AG09319 (cell line): Measurements from ENCODE around the gene LLCFC1.

Experiments
- DNase-seq: peaks from one replicate; pipeline ENCODE4 v3.0.0-alpha.2; 2010; ENCODE audit warnings: low read depth; ENCODE audit errors: extremely low read depth
- TF ChIP-seq, protein P1 (sequence below): IDR thresholded peaks from 2 replicates; pipeline ENCODE4 v1.5.1; 2011; ENCODE audit warnings: low read depth, mild to moderate bottlenecking, inconsistent platforms, low read length, moderate library complexity

Gene LLCFC1

GRCh38 chr7:142939226-142939910 is at the start of gene LLCFC1:
Gene LLCFC1, plus strand, starts transcription at chr7:142939484. Its CDS starts 138 bp downstream, at chr7:142939622.
- no peak for DNase-seq

DNA sequence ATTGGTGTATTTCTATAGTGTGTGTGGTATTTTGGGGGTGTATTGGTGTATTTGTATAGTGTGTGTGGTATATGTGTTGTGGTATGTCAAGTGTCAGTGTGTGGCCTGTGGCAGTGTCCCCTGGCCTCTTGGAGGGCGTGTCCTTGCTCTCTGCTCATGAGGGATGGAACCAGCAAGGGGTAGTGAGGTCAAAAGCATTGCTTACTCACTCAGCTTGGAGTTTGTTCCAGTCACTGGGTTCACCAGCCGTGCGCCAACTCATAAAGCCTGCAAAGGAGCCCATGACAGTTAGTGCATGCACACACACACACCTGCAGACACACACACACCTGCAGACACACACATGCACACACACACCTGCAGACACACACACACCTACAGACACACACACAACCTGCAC is 49.5 kb upstream of the LLCFC1 start:
- DNase-seq = no peak
- TF ChIP-seq, protein P1, sequence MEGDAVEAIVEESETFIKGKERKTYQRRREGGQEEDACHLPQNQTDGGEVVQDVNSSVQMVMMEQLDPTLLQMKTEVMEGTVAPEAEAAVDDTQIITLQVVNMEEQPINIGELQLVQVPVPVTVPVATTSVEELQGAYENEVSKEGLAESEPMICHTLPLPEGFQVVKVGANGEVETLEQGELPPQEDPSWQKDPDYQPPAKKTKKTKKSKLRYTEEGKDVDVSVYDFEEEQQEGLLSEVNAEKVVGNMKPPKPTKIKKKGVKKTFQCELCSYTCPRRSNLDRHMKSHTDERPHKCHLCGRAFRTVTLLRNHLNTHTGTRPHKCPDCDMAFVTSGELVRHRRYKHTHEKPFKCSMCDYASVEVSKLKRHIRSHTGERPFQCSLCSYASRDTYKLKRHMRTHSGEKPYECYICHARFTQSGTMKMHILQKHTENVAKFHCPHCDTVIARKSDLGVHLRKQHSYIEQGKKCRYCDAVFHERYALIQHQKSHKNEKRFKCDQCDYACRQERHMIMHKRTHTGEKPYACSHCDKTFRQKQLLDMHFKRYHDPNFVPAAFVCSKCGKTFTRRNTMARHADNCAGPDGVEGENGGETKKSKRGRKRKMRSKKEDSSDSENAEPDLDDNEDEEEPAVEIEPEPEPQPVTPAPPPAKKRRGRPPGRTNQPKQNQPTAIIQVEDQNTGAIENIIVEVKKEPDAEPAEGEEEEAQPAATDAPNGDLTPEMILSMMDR = no peak

More at GRCh38 chr7:142939226-142939910, at the start of gene LLCFC1:
- TF ChIP-seq, protein P1 = no peak; the same call in none of the 2 replicates

DNA sequence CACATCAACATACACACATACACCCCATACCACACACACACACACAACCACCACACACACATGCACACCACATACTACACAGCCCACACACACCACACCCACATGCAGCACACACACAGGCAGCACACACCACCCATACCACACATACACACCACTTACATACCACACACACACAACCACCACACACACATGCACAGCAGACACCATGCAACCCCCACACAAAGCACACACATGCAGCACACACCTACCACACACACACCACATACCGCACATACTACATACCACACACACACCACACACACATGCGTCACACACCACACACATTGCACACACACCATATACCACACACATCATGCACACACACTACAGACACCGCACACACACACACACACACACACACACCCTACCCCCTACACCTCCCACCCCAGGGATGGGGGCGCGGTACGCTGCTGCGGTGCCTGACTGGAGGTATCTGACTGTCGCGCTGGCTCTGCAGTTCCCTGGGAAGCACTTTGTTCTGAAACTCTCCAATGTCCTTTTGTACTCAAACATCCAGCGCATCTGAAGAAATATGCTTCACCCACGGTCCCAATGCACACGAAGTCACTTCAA is 48.3 kb upstream of the LLCFC1 start:
- no peak for DNase-seq
- TF ChIP-seq, protein P1 = no peak

DNA sequence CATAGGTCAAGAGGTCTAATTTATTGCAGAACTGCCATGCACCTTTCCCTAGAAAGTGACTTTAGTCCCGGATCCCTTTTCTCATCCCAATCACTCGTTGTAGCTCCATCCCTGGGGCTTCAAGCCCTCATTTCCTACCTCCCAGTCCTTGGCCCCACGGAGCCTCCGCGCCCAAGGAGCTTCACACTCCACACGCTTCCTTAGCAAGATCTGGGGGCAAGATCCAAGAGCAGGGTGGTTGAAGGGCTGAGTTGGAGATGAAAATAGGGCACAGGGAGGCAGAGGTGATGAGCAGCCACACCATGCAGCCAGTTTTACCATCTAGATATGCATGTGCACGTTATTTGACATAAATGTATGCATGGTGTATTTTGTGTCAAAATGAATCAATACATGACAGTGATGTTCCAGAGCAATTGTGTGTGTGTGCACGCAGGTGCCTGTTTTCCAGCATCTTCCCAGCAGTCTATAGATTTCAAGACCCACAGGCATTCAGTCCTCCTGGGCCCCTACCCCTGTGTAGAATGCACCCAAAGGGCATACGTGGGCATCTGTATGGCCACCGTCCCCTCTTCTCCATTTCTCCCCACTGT is 47.7 kb upstream of the LLCFC1 start:
- no peak for DNase-seq
- TF ChIP-seq, protein P1 = no peak

DNA sequence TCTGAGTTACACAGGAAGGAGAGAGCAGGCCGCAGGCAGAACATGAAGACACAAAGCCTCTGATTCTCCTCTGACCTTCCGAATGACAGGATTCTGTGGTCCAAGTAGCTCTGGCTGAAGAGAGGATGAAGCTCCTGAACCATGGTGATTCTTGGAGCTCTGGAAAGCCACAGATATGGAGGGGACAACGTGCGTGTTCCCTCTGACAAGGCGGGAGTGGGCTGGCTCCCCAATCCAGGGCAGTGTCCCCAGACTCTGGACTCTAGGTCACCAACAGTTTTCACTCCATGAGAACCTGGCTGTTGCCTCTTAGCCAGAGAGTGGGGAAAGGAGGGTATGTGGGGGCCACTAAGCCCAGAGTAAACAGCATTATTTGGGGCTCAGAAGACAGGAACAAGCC is 46.3 kb upstream of the LLCFC1 start:
- TF ChIP-seq, protein P1 = no peak
- no peak for DNase-seq

- TF ChIP-seq, protein P1 = no peak
- DNase-seq = no peak
Measured at GRCh38 chr7:142894112-142894984, 44.9 kb upstream of the LLCFC1 start.
